Measurements from ENCODE around the gene TET2.

Gene TET2

GRCh38 chr4:105304085-105304484 is 157.4 kb downstream of the TET2 start:
- no peak for DNase-seq

GRCh38 chr4:105305019-105305836 is 158.6 kb downstream of the TET2 start:
- DNase-seq: no peak

- DNase-seq: no peak
These were observed 159.6 kb downstream of the TET2 start for GRCh38 chr4:105306158-105306781.

- DNase-seq: no peak
These were observed 160.1 kb downstream of the TET2 start for GRCh38 chr4:105306820-105307219.

- DNase-seq: no peak
These were observed 171.8 kb downstream of the TET2 start for GRCh38 chr4:105318486-105318885.

- no peak for DNase-seq
These were observed 180.5 kb downstream of the TET2 start for GRCh38 chr4:105327222-105327621.

- DNase-seq: no peak
These were observed 181.3 kb downstream of the TET2 start for GRCh38 chr4:105327956-105328355.

- no peak for DNase-seq
These were observed 182.4 kb downstream of the TET2 start for GRCh38 chr4:105329081-105329480.
